Nephron (organoid): ENCODE measurements around the gene NKD1.

Source experiments
- H3K27ac Mint-ChIP-seq, 3 experiments: 2 replicates each; pipeline ENCODE4 v1.8.0; 2020; ENCODE audit warnings: mixed read lengths in 3 of 3, mild to moderate bottlenecking in 2 of 3, moderate library complexity in 1 of 3
- H3K27me3 Mint-ChIP-seq: 2 replicates; pipeline ENCODE4 v1.8.0; 2021; ENCODE audit warnings: low read depth, mild to moderate bottlenecking, moderate library complexity, mixed read lengths
- H3K36me3 Mint-ChIP-seq: 2 replicates; pipeline ENCODE4 v1.8.0; 2020; ENCODE audit warnings: low read depth, mixed read lengths
- H3K4me1 Mint-ChIP-seq: 2 replicates; pipeline ENCODE4 v1.8.0; 2020; ENCODE audit warnings: mixed read lengths
- H3K4me3 Mint-ChIP-seq, 3 experiments: 2 replicates each; pipeline ENCODE4 v1.8.0; 2020; ENCODE audit warnings: mild to moderate bottlenecking in 3 of 3, mixed read lengths in 3 of 3, moderate library complexity in 2 of 3
- H3K9me3 Mint-ChIP-seq: 2 replicates; pipeline ENCODE4 v1.8.0; 2020; ENCODE audit warnings: mixed read lengths
- CTCF ChIP-seq, 3 experiments: fragments of 200-600 bp; sonication (generic); IDR thresholded peaks; one replicate each; pipeline ENCODE4 v1.5.0; 2021; ENCODE audit warnings: antibody characterized with exemption in 3 of 3; ENCODE audit not compliant: unreplicated experiment in 3 of 3

The NKD1 gene

GRCh38 chr16:50683689-50684374 is 135.6 kb downstream of the NKD1 start:
- no peaks in the 10 kb centered on the region for H3K4me1 Mint-ChIP-seq
- no peak for TF ChIP-seq CTCF (IDR thresholded peaks at IDR 0.05; ENCODE audit: unreplicated experiment in 3 of 3)
- H3K27me3 Mint-ChIP-seq = peaks cover 2% of the 10 kb centered on the region
- no peak overlapping the region for H3K27ac Mint-ChIP-seq
- no peaks in the 10 kb centered on the region for H3K36me3 Mint-ChIP-seq
- no peak overlapping the region for H3K4me3 Mint-ChIP-seq
- no peaks in the 10 kb centered on the region for H3K9me3 Mint-ChIP-seq

GRCh38 chr16:50684823-50685461 is 136.7 kb downstream of the NKD1 start:
- no peaks in the 10 kb centered on the region for H3K27me3 Mint-ChIP-seq
- no peak overlapping the region for H3K4me3 Mint-ChIP-seq
- no peaks in the 10 kb centered on the region for H3K4me1 Mint-ChIP-seq
- H3K36me3 Mint-ChIP-seq = no peaks in the 10 kb centered on the region
- H3K9me3 Mint-ChIP-seq = no peaks in the 10 kb centered on the region
- no peak for TF ChIP-seq CTCF (IDR thresholded peaks at IDR 0.05; ENCODE audit: unreplicated experiment in 3 of 3)
- no peak overlapping the region for H3K27ac Mint-ChIP-seq

GRCh38 chr16:50685462-50686063 is 137.4 kb downstream of the NKD1 start:
- Mint-ChIP-seq H3K27ac (no peak overlapping the region), H3K4me1 (no peaks in the 10 kb centered on the region), H3K9me3 (no peaks in the 10 kb centered on the region), H3K27me3 (no peaks in the 10 kb centered on the region), H3K36me3 (no peaks in the 10 kb centered on the region), H3K4me3 (no peak overlapping the region)
- TF ChIP-seq CTCF (IDR thresholded peaks at IDR 0.05; ENCODE audit: unreplicated experiment in 3 of 3) = no peak

GRCh38 chr16:50688083-50688482 is 139.9 kb downstream of the NKD1 start:
- Mint-ChIP-seq H3K27ac (no peak overlapping the region), H3K9me3 (no peaks in the 10 kb centered on the region), H3K4me3 (no peak overlapping the region), H3K27me3 (peaks cover 15% of the 10 kb centered on the region), H3K36me3 (no peaks in the 10 kb centered on the region), H3K4me1 (peaks cover 5% of the 10 kb centered on the region)
- TF ChIP-seq CTCF (IDR thresholded peaks at IDR 0.05; ENCODE audit: unreplicated experiment in 3 of 3) = no peak

- TF ChIP-seq CTCF (IDR thresholded peaks at IDR 0.05; ENCODE audit: unreplicated experiment in 3 of 3) = no peak
These were observed 140.7 kb downstream of the NKD1 start for GRCh38 chr16:50688867-50689266.

More at GRCh38 chr16:50688867-50689266, 140.7 kb downstream of the NKD1 start:
- peaks cover 16% of the 10 kb centered on the region for H3K27me3 Mint-ChIP-seq
- no peak overlapping the region for H3K27ac Mint-ChIP-seq
- no peaks in the 10 kb centered on the region for H3K36me3 Mint-ChIP-seq
- no peaks in the 10 kb centered on the region for H3K9me3 Mint-ChIP-seq
- peaks cover 5% of the 10 kb centered on the region for H3K4me1 Mint-ChIP-seq
- H3K4me3 Mint-ChIP-seq = no peak overlapping the region
